Stimulated activated CD4-positive, alpha-beta T cell treated with anti-CD3 and anti-CD28 coated beads, TNF-alpha, amount 100 ng/mL, for 1 hour (primary cell): ENCODE measurements around the gene BBS9.
"Not testable (repeated sequence)": the region's sequence is repeated elsewhere in the genome, so short reads cannot be mapped to it uniquely, and the experiment has no call there.

Experiments used
- DNase-seq, 3 donors: peaks; one replicate each; pipeline ENCODE4 v3.0.0-alpha.2; 2020; ENCODE audit warnings: low read depth in 3 of 3, low spot score in 1 of 3

BBS9 gene

GRCh38 chr7:33128990-33129805, at the start of gene BBS9:
Gene BBS9 (plus strand): TSS chr7:33129564. CDS start chr7:33146253, 16,689 bp downstream.
- peak; percentile 62 to 85 (median 64) for DNase-seq

DNA sequence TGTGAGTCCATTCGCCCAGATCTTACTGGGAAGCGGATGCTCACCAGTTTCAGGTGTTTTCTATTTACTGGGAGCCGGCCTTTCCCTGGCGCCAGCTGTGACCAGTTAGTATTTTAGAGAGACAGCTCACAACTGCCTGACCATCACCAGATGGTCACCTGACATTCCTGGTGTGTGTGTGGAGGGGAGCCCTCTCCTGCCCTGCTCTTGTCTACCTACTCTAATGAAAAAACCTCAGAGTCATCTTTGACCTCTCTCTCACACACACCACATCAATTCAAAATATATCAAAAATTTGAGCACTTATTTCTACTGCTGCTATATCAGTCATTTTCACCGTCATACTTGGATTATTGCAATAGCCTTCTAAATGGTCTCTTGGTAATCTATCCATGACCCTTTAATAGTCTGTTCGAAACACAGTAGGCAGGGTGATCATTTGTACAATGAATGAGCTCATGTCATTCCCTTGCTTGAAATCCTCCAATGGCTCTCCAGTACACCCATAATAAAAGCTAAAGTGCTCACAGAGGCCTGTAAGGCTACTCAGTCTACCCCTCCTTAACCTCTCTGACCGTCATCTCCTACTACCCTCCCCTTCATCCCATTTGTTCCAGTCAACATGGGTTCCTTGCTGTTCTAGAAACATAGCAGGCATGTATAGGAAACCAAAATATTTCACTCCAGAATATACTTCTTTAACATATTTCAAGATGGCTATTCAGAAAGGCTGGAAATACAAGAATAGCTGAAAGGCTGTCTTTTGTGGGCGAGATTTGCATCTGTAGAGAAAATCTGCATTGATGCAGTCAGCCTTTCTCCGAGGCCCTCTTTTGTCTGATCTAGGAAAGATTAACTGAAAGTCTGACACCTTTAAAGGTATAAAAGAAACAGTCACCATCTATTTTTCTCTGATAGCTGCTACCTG, 49.3 kb upstream of the BBS9 start:
- no peak for DNase-seq

GRCh38 chr7:33087356-33087755, 42.0 kb upstream of the BBS9 start:
- no peak for DNase-seq

DNA sequence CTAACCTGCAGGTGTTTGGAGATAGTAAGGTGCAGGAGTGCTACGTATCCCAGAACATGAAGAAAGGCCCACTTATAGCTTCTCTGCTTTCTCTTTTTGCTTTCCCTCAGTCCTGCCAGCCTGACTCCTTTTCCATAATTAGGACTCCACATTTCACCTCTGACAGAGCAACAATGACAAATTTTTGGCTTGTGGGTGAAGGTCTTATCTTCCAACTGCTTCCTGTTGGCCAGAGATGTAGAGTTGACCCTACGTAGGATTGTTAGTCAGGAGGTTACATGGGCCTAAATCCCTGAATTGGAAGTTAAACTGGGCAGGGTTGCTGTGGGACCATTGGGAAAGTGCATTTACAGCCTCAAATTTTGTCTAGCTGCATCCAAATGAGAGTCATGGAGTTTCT, 41.5 kb upstream of the BBS9 start:
- DNase-seq = no peak

DNA sequence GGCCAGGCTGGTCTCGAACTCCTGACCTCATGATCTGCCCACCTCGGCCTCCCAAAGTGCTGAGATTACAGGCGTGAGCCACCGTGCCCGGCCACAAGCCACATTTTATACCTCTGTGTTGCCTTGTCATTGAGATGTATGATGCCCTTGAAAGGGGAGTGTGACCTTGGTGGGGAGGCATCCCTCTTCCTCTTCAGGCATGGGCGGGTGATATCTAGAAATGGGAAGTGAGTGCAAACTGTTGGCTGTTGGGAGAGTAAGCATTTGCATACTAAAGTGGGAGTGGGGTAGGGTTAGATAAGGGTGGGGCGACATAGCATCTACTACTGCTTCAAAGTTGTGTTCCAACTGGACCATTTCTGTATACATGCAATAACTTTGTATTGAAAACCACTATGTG, 40.2 kb upstream of the BBS9 start:
- DNase-seq = no peak

GRCh38 chr7:33091111-33091531, 38.2 kb upstream of the BBS9 start:
- DNase-seq = no peak

DNA sequence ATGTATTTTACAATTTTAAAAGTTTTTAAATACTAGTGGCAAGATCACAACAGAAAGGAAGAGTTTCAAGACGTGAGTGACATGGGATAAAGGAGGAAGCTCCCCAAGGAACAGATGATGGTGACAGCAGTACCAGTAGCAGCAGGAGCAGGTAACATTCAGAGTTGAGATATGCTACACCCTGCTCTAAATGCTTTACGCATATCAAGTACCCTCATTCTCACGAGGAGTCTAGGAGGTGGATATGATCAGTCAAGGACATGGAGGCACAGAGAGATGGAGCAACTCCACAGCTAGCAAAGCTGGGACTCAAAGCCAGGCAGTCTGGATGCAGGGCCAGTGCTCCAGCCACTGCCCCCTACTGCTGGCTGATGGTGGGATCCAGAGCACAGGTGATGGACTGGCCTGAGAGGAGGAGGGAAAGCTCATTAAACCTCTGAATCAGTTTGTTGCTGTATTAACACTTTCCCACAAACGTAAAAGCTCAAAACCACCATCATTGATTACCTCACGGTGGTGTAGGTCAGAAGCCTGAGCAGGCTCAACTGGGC, 37.6 kb upstream of the BBS9 start:
- no peak for DNase-seq

DNA sequence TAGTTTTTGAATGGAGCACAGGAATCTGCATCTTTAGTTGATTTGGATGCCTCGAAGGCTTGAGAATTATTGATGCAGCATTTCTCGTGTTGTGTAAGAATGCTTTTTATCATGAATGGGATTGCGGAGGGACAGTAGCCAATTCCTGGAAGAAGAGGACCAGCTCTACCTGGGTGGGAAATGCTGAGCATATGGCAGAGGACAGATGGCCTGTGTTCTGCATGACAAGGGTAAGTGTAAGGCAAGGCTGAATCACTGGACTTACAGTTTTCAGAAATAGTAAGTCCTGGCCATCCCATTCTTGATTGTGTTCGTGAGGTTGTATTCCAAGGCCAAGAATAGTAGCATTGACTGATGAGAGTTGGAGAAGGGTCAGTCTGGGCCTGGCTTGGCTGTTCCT, 36.1 kb upstream of the BBS9 start:
- DNase-seq = no peak

- DNase-seq = not testable (repeated sequence)
These were observed 34.6 kb upstream of the BBS9 start for GRCh38 chr7:33094745-33095275.

DNA sequence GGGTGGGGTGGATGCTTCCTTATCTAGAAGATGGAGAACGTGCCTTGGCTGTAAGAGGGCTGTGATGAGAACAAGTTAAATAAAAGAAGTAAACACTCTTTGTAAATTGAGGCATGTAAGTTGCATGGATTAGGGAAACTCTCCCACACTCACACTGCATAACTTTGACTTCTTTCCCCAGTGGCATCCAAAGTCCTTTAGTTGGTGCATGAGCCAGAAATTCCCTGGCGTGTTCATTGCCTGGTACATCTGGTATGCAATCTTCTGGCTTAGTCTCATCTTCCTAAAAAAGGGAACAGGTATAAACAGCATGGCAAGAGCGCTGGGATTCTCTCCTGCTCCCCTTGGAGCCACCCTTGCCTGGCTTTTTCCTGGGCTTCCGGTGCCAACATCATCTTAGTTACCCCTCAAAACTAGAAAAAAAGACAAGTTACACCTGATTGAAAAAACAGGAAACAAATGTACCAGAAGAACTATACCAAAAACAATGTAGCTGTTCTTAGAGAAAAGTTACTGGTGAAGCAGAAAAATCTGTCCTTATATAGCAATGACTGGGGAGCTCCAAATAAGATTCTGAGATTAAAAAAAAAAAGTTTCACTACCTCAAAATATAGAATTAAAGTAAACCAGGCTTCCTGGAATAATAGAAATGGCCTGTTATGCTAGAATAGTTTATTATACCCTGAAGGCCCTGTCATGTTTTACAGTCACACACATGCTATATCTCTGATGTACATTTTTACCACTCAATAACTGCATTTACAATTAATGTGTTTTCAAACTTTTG, 30.0 kb upstream of the BBS9 start:
- DNase-seq = no peak

- DNase-seq = no peak
These were observed 28.6 kb upstream of the BBS9 start for GRCh38 chr7:33100770-33101169.

GRCh38 chr7:33101906-33102305, 27.5 kb upstream of the BBS9 start:
- DNase-seq = no peak

- no peak for DNase-seq
These were observed 22.0 kb upstream of the BBS9 start for GRCh38 chr7:33107136-33108066.

DNA sequence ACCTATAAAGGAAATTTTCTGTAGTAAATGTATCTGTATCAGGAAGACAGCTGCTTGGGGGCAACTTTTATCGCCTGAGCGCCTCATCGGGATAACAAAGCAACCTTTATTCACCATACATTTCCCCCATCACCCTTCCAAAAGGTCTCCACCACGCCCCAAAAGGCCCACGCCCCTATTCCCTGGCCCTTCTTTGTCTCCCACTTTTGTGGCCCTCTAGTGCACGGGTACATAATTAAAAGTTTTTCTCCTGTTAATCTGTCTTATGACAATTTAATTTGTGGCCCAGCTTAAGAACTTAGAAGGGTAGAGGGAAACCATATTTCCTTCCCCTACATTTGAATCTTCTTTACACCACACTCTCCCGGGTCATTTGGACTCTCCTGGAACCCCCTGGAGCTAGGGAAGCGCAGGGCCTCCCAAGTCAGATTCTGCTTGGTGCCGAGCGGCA, 20.8 kb upstream of the BBS9 start:
- DNase-seq = peak in 1 of 3 donors; percentile 11

DNA sequence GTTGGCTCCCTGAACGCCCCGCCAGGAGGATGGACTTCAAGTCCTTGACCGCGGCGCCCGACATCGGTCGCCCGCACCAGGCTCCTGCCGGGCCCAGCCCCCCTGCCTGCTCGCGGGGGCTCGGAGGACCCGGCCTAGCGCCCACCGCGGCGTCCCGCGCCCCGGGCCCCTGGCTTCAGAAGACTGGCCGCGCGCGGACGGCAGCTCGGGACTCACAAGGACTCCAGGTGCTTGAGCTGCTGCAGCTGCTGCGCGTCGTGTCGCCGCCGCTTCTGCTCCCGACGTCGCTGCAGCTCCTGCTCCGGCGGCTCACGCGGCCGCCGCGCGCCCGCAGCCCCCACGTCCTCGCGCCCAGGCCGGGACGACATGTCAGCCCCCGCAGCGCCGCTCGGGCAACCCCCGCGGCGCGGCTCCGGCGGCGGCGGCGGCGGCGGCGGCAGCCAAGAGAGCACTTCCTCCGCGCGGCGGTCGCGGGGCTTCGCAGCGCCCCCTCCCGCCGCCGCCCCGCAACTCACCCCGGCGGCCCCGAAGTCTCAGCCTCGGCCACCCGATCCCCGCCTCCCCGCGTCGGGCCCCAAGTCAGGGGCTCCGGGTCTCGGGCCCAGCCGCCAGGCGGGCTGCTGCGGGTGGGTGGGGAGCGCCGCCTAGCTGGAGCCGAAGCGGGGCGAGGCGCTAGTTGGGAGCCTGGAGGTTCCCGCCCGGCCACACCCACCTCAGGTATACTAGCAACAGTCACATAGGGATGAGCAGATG, 20.2 kb upstream of the BBS9 start, which contains the start of gene RP9:
RP9 (minus strand) TSS at position 400 of the 753 bp plus-strand sequence; CDS start at position 368, 32 bp downstream.
- peak; percentile 36 to 74 (median 56) for DNase-seq

- DNase-seq = no peak
These were observed 19.6 kb upstream of the BBS9 start for GRCh38 chr7:33109758-33110238.

GRCh38 chr7:33111614-33112013, 17.8 kb upstream of the BBS9 start:
- no peak for DNase-seq

DNA sequence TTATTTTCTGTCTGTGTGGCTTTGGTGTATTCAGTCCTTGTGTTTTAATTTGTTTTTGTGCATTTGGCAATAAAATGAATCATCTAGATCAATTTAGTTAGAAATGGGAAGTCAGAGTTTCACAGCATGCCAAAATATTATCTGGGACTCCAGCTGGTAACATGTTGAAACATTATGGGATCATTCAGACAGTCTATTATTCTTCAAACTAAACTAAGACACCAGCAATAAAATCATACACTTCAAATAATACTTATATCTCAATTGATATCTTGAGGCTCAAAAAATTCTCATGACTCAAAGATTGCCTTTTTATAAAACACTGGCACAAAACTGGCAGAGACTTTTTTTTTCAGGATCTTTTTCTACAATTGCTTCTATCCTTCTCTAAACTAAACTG, 14.4 kb upstream of the BBS9 start:
- no peak for DNase-seq
